Heart right ventricle (tissue), 16 donors: ENCODE results near the gene ACVR1. TPM values are rescaled to one million over a fixed set of nuclear protein-coding genes. Genes with fewer than 3 reads are reported as not detected.

Source experiments
- ATAC-seq, 8 donors: fragments of 200-7000 bp; cut with Tn5 transposase; one replicate each; pipeline ENCODE4 v1.9.1; 2020; ENCODE audit warnings: mild to moderate bottlenecking in 8 of 8, moderate library complexity in 8 of 8, moderate number of reproducible peaks in 1 of 8
- DNase-seq, 2 donors: peaks; one replicate each; pipeline ENCODE4 v3.0.0-alpha.2; 2020
- H3K27ac ChIP-seq, 10 donors: fragments of 200-600 bp; sonication (generic) in 2 of 10; one replicate each; pipeline versions ENCODE4 v1.5.0 to v1.8.0; 2020 to 2022; ENCODE audit warnings: mild to moderate bottlenecking in 3 of 10
- H3K27me3 ChIP-seq, 7 donors: fragments of 200-600 bp; one replicate each; pipeline ENCODE4 v1.8.0; 2021 to 2022; ENCODE audit warnings: mild to moderate bottlenecking in 2 of 7
- H3K36me3 ChIP-seq, 9 donors: fragments of 200-600 bp; sonication (generic) in 1 of 9; one replicate each; pipeline versions ENCODE4 v1.5.0 to v1.8.0; 2020 to 2022; ENCODE audit warnings: mild to moderate bottlenecking in 2 of 9
- H3K4me1 ChIP-seq, 9 donors: fragments of 200-600 bp; sonication (generic) in 1 of 9; one replicate each; pipeline versions ENCODE4 v1.5.0 to v1.8.0; 2020 to 2022; ENCODE audit warnings: mild to moderate bottlenecking in 4 of 9
- H3K4me3 ChIP-seq, 10 donors: fragments of 200-600 bp; sonication (generic) in 2 of 10; one replicate each; pipeline versions ENCODE4 v1.5.0 to v1.8.0; 2020 to 2022; ENCODE audit warnings: mild to moderate bottlenecking in 7 of 10, moderate library complexity in 2 of 10
- H3K9me3 ChIP-seq, 11 donors: fragments of 200-600 bp in 10 of 11; sonication (generic) in 2 of 11; one replicate each; pipeline versions ENCODE4 v1.5.0 to v1.8.0; 2013 to 2022; ENCODE audit warnings: mild to moderate bottlenecking in 2 of 11, control low read depth in 1 of 11, moderate library complexity in 1 of 11
- WGBS, 2 donors: extraction: QIAGEN DNeasy Blood & Tissue Kit; methylation state at CpG; one replicate each; pipeline ENCODE4 v1.1.7; 2013; ENCODE audit warnings: inconsistent platforms in 1 of 2; 5-methylcytosine and 5-hydroxymethylcytosine counted together
- intact Hi-C, 10 donors: fragments of 100-400 bp; cut with DNase I; formaldehyde crosslinking; loops; one replicate each; pipeline versions ENCODE4 v1.11.1 to v1.14.2; 2022
- polyA plus RNA-seq, 2 donors: library from polyadenylated mRNA; stranded (reverse); fragments of 200-250 nt; gene quantifications; one replicate each; pipeline ENCODE4 v1.2.3, GENCODE V29; 2013
- total RNA-seq, 10 donors: library from RNA; stranded (reverse); fragmentation: NEBNext Ultra II Directional in 3 of 10; extraction: Animal tissue kit (Norgen Biotek cat#: 25700) in 3 of 10; gene quantifications; one replicate each; pipeline versions ENCODE4 v1.2.1 to v1.2.4, GENCODE V29; 2021 to 2023
- TF ChIP-seq, protein P1 (sequence below), 9 donors: fragments of 200-600 bp; sonication (generic) in 2 of 9; IDR thresholded peaks; one replicate each; pipeline versions ENCODE4 v1.5.0 to v1.8.0; 2021 to 2022; ENCODE audit warnings: antibody characterized with exemption in 9 of 9, mild to moderate bottlenecking in 5 of 9, moderate library complexity in 1 of 9
- donor health status: Arrhythmogenic right ventricular cardiomyopathy.
- donor health status: ischemic (EF 13 %, LVEDD 7.1; RV severe dilation, severe dysfunction).
- donor health status: healthy with polysubstance abuse.
- donor health status: DM: no; HTN: yes; CAD: no.
- donor health status: DM: no; HTN: no; CAD: no.
- donor health status: ischemic (EF 25% LVEDD 6.9; RV normal size, moderate dysfunction).
- donor health status: ischemic (EF 25% LVEDD 5.7; RV mildly dilated, moderate dysfunction).
- donor health status: healthy.
- donor health status: DM: yes; HTN: yes; CAD: no.
- donor health status: Ischemic cardiomyopathy.
- donor health status: ischemic (EF 35%, LVEDD 5.7; RV mildly dilated, moderate dysfunction).
- donor health status: nonischemic (EF 11% LVEDD 7.7; RV severe dilation, severe dysfunction).
- donor health status: DM: yes; HTN: yes; CAD: no.
- donor health status: PGD.
- donor health status: ischemic (EF 29% LVEDD 5.4; RV normal size, mild dysfunction).
- donor health status: nonischemic (EF 23%, LVEDD 6.1; RV moderate dilation, normal function).

Gene ACVR1
- total and polyA plus RNA-seq, 12 donors = 4.2 to 32.7 (median 22.2) TPM

GRCh38 chr2:157848213-157848612 is 27.9 kb downstream of the ACVR1 start:
- Histone ChIP-seq H3K4me1 (peaks cover 3 to 58% (median 31%) of the 10 kb centered on the region in 9 donors), H3K27ac (no peak overlapping the region), H3K27me3 (no peaks in the 10 kb centered on the region), H3K4me3 (no peak overlapping the region), H3K36me3 (peaks cover 0 to 9% (median 0%) of the 10 kb centered on the region in 9 donors), H3K9me3 (peaks cover 0 to 10% (median 0%) of the 10 kb centered on the region in 11 donors)
- no peak for DNase-seq
- no peak for ATAC-seq
- TF ChIP-seq, protein P1, sequence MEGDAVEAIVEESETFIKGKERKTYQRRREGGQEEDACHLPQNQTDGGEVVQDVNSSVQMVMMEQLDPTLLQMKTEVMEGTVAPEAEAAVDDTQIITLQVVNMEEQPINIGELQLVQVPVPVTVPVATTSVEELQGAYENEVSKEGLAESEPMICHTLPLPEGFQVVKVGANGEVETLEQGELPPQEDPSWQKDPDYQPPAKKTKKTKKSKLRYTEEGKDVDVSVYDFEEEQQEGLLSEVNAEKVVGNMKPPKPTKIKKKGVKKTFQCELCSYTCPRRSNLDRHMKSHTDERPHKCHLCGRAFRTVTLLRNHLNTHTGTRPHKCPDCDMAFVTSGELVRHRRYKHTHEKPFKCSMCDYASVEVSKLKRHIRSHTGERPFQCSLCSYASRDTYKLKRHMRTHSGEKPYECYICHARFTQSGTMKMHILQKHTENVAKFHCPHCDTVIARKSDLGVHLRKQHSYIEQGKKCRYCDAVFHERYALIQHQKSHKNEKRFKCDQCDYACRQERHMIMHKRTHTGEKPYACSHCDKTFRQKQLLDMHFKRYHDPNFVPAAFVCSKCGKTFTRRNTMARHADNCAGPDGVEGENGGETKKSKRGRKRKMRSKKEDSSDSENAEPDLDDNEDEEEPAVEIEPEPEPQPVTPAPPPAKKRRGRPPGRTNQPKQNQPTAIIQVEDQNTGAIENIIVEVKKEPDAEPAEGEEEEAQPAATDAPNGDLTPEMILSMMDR (IDR thresholded peaks at IDR 0.05) = no peak
- intact Hi-C loops = no loop called here
- 91 to 92% methylated on average over 4 of the region's 4 CpGs for WGBS, 2 donors

DNA sequence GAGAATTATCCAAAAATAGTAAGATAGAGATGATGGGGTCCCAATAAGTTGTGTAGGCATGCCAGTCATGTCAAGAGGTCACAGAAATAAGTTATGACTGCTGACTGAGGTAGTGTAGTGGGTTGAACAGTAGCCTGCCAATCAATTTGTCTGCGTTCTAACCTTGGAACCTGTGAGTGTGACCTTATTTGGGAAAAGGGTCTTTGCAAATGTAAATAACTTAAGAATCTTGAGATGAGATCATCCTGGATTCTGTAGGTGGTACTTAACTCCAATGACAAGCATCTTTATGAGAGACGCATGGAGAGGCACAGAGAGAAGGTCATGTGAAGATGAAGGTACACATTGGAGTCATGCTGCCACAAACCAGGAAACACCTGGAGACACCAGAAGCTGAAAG is 31.0 kb downstream of the ACVR1 start:
- H3K4me3 ChIP-seq = no peak overlapping the region
- TF ChIP-seq, protein P1 (IDR thresholded peaks at IDR 0.05) = no peak
- no peaks in the 10 kb centered on the region for H3K27me3 ChIP-seq
- no peak for DNase-seq
- H3K36me3 ChIP-seq = peaks cover 0 to 3% (median 0%) of the 10 kb centered on the region in 9 donors
- peaks cover 0 to 10% (median 0%) of the 10 kb centered on the region in 11 donors for H3K9me3 ChIP-seq
- peaks cover 11 to 79% (median 51%) of the 10 kb centered on the region in 9 donors for H3K4me1 ChIP-seq
- H3K27ac ChIP-seq = no peak overlapping the region
- intact Hi-C loops = no loop called here
- ATAC-seq = no peak
- 90 to 95% methylated on average over 2 of the region's 2 CpGs for WGBS, 2 donors

- TF ChIP-seq, protein P1 (IDR thresholded peaks at IDR 0.05) = no peak
- H3K9me3 ChIP-seq = peaks cover 0 to 10% (median 0%) of the 10 kb centered on the region in 11 donors
- no peak for ATAC-seq
- H3K36me3 ChIP-seq = no peaks in the 10 kb centered on the region
- no peak overlapping the region for H3K27ac ChIP-seq
- DNase-seq = no peak
- WGBS, 2 donors = 77 to 86% methylated on average over 4 of the region's 4 CpGs
- no peaks in the 10 kb centered on the region for H3K27me3 ChIP-seq
- intact Hi-C loops = loop anchor here in 1 of 10 donors (5.0 kb wide), 1 partner anchor 33 kb away; the partner anchor contains the start of gene ACVR1
- H3K4me3 ChIP-seq = no peak overlapping the region
- H3K4me1 ChIP-seq = peaks cover 16 to 82% (median 60%) of the 10 kb centered on the region in 9 donors
Observed at GRCh38 chr2:157843935-157844334, 32.2 kb downstream of the ACVR1 start.

- Histone ChIP-seq H3K27ac (peak overlapping the region in 1 of 10 donors; percentile 95), H3K4me1 (peaks cover 17 to 90% (median 67%) of the 10 kb centered on the region in 9 donors), H3K4me3 (no peak overlapping the region), H3K36me3 (no peaks in the 10 kb centered on the region), H3K27me3 (no peaks in the 10 kb centered on the region), H3K9me3 (peaks cover 0 to 2% (median 0%) of the 10 kb centered on the region in 11 donors)
- ATAC-seq (no peak), DNase-seq (no peak)
- WGBS, 2 donors = 96 to 97% methylated on average over 1 of the region's 1 CpG
- TF ChIP-seq, protein P1 (IDR thresholded peaks at IDR 0.05) = no peak
- intact Hi-C loops = loop anchor here in 1 of 10 donors (5.0 kb wide), 1 partner anchor 34 kb away; the partner anchor contains the start of gene ACVR1
Observed at GRCh38 chr2:157843081-157843480, 33.0 kb downstream of the ACVR1 start.
